ENCODE results near the gene ZBTB7C.

DNA sequence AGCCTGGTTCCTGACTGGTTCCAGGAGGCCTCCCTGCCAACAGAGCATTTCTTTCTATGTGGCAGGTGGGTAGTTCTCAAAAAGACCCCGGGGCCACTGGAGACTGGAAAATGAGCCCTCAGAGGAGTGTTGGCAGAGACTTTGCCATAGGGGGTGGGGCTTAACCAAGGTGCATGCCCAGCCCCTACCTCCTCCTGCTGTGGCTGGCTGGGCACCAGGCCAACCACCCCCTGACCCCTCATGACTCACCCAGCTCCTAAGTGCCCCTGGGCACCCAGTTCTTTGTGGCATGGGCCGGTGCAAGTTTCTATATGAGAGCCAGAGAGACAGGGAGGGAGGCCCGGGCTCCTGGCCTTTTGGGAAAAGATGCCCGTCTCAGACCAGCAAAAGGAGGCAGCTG is 380.5 kb downstream of the ZBTB7C start:
- TF ChIP-seq MAFK (IDR thresholded peaks at IDR 0.05; ENCODE audit: low read depth, low read length) (no peak), RCOR1 (IDR thresholded peaks at IDR 0.05; ENCODE audit: insufficient replicate concordance, low read length) (no peak)
